Transverse colon (tissue), 3 donors: ENCODE measurements around the gene PPDPF.

Source experiments
- POLR2A ChIP-seq: fragments of 450-650 bp; IDR thresholded peaks from one replicate; pipeline ENCODE4 v1.6.1; 2016; ENCODE audit warnings: antibody characterized with exemption, mild to moderate bottlenecking, moderate library complexity
- TF ChIP-seq, protein P1 (sequence below), 5 experiments: fragments of 200-600 bp in 3 of 5; fragments of 450-650 bp in 2 of 5; sonication (generic) in 3 of 5; IDR thresholded peaks; 1 replicate in 2 of 5; 2 replicates in 3 of 5; pipeline ENCODE4 v1.5.1; 2016 to 2017; ENCODE audit warnings: antibody characterized with exemption in 5 of 5, inconsistent platforms in 3 of 5, mild to moderate bottlenecking in 2 of 5, moderate library complexity in 1 of 5

DNA sequence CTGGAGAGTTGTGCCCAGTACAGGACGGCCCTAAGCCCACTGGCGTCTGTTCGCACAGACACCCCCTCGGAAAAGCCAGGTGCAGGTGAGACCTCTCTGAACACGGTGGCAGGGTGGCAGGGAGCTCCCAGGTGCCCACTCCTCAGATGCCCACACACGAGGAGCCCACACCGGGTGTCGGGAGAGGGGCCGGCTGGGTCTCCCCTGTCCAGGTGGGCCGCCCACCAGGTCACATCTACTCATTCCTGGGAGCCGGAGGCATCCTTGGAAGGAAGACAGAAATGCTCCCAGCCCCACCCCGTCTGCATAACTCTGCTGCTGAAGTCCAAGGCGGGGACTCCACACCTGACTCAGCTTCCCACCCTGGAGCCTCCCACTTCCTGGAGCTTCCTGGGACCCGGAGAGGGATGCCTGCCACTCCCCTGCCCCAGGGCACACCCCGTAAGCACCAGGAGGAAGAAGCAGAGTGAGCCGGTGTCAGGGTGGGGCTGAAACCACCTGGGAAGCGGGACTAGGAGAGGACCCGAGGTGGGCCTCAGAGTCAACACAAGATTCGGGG is 24.5 kb downstream of the PPDPF start:
- no peak for TF ChIP-seq POLR2A
- TF ChIP-seq, protein P1, sequence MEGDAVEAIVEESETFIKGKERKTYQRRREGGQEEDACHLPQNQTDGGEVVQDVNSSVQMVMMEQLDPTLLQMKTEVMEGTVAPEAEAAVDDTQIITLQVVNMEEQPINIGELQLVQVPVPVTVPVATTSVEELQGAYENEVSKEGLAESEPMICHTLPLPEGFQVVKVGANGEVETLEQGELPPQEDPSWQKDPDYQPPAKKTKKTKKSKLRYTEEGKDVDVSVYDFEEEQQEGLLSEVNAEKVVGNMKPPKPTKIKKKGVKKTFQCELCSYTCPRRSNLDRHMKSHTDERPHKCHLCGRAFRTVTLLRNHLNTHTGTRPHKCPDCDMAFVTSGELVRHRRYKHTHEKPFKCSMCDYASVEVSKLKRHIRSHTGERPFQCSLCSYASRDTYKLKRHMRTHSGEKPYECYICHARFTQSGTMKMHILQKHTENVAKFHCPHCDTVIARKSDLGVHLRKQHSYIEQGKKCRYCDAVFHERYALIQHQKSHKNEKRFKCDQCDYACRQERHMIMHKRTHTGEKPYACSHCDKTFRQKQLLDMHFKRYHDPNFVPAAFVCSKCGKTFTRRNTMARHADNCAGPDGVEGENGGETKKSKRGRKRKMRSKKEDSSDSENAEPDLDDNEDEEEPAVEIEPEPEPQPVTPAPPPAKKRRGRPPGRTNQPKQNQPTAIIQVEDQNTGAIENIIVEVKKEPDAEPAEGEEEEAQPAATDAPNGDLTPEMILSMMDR (IDR thresholded peaks at IDR 0.05) = no peak
